Measurements from ENCODE around the gene PASK. TPM values are rescaled to one million over a fixed set of nuclear protein-coding genes. Genes with fewer than 3 reads are reported as not detected.
"Not testable (repeated sequence)": the region's sequence is repeated elsewhere in the genome, so short reads cannot be mapped to it uniquely, and the experiment has no call there.

Gene PASK
- total and polyA plus RNA-seq, 2 donors (not counting 1 experiment from before 2014, with no cell fraction given) = 48.2 to 144 TPM

DNA sequence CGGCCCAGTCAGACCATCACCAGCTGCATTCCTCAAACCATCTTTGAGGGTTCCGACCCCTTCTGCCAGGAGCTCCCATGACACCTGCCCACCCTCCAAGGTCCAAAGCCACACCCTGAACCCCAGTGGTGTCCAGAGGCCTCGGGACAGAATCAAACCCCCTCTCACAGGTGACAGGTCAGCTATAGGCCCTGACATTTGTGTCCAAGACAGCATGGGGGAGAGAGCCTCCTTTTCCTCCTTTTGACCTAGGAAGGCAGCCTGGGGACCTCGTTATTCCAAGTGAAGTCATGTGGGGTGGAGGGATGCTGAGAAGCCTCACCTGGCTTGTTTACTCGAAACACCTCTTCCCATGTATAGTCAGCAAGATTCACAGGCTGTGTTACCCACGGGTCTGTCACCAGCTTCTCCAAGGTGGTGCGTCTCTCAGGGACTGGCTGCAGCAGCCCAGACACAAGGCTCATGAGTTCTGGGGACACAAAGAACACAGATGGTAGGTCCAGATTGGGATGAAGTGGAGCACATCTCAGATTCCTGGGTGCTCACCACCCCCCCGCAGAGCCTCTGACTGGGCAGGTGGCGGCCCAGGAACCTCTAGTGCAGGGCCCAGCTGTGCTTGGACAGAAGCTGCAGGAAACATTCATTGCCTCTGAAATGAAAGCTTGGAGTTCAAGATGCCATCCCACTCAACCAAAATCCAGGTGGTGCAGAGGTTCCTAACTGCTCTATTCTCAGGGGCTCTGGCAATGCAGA lies 42.1 kb downstream of the PASK start:
- Histone ChIP-seq H3K27me3 (replicated peaks in 1 of 4; ENCODE audit: control extremely low read depth in 1 of 4, control insufficient read depth in 3 of 4, insufficient read depth in 4 of 4, low read length in 3 of 4) (no peaks in the 10 kb centered on the region), H3K79me2 (ENCODE audit: control insufficient read depth, insufficient read depth, low read length) (peaks cover 11% of the 10 kb centered on the region), H3K9me3 (ENCODE audit: control extremely low read depth in 1 of 3, control insufficient read depth in 2 of 3, insufficient read depth in 1 of 3, low read length in 2 of 3) (peaks cover 0 to 6% (median 0%) of the 10 kb centered on the region in 3 donors), H2AFZ (ENCODE audit: insufficient read depth, low read depth, low read length, poor library complexity, severe bottlenecking) (no peak overlapping the region), H3K36me3 (replicated peaks in 1 of 2; ENCODE audit: control extremely low read depth in 1 of 2, control insufficient read depth in 1 of 2, extremely low read depth in 1 of 2, insufficient read depth in 2 of 2, low read length in 1 of 2) (peaks cover 0 to 9% of the 10 kb centered on the region in 2 experiments), H4K20me1 (ENCODE audit: control insufficient read depth, insufficient read depth, low read length, poor library complexity, severe bottlenecking) (no peaks in the 10 kb centered on the region), H3K27ac (ENCODE audit: low read length in 2 of 2) (no peak overlapping the region), H3K4me2 (replicated peaks; ENCODE audit: low read depth, low read length, poor library complexity, severe bottlenecking) (no peak overlapping the region), H3K9ac (ENCODE audit: low read length) (no peak overlapping the region), H3K4me3 (ENCODE audit: control extremely low read depth in 1 of 5, extremely low read depth in 1 of 5, insufficient read depth in 1 of 5, low read depth in 2 of 5, low read length in 4 of 5) (no peak overlapping the region), H3K4me1 (ENCODE audit: control insufficient read depth in 2 of 2, insufficient read depth in 2 of 2, low read length in 2 of 2) (peaks cover 43 to 65% of the 10 kb centered on the region in 2 donors)
- no peak overlapping the region for H3K4me3 Mint-ChIP-seq
- POLR2A ChIA-PET = no interaction called here
- no peak for TF ChIP-seq EZH2 (IDR thresholded peaks at IDR 0.05; ENCODE audit: borderline replicate concordance, insufficient read depth, low read depth, low read length, poor library complexity, severe bottlenecking)
- TF ChIP-seq, protein P1, sequence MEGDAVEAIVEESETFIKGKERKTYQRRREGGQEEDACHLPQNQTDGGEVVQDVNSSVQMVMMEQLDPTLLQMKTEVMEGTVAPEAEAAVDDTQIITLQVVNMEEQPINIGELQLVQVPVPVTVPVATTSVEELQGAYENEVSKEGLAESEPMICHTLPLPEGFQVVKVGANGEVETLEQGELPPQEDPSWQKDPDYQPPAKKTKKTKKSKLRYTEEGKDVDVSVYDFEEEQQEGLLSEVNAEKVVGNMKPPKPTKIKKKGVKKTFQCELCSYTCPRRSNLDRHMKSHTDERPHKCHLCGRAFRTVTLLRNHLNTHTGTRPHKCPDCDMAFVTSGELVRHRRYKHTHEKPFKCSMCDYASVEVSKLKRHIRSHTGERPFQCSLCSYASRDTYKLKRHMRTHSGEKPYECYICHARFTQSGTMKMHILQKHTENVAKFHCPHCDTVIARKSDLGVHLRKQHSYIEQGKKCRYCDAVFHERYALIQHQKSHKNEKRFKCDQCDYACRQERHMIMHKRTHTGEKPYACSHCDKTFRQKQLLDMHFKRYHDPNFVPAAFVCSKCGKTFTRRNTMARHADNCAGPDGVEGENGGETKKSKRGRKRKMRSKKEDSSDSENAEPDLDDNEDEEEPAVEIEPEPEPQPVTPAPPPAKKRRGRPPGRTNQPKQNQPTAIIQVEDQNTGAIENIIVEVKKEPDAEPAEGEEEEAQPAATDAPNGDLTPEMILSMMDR (IDR thresholded peaks at IDR 0.05) = no peak
- H3K9me3 Mint-ChIP-seq (ENCODE audit: insufficient read depth) = no peaks in the 10 kb centered on the region
- CTCF ChIA-PET = no interaction called here
- H3K27me3 Mint-ChIP-seq = no peaks in the 10 kb centered on the region
- ATAC-seq (ENCODE audit: low read depth) (no peak), DNase-seq (no peak)
- peaks cover 54% of the 10 kb centered on the region for H3K4me1 Mint-ChIP-seq
- intact Hi-C loops (cut with micrococcal nuclease) = loop anchor here (10.0 kb wide), 1 partner anchor 542 kb away; the partner anchor contains the start of genes DUSP28 and RNPEPL1
- WGBS (ENCODE audit: insufficient coverage) = 87% methylated on average over 5 of the region's 9 CpGs
- H3K27ac Mint-ChIP-seq = peak overlapping the region; percentile 97

DNA sequence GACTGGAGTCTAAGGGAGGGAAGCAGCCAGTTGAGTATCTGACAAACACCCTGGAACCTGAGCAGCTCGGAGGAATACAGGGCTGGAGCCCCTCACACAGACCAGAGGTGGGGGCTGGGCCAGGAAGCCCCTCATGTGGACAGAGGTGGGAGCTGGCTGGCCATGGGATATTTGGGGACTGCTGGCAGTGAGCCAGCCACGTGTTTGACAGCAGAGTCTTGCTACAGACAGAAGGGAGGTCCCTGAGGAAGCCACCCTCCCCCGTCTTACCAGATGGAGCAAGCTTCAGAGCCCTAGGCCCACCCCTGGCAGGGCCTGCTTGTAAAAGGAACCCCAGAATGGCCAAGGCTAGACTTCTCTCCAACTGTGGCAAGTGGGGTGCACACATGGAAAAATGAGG lies 43.6 kb downstream of the PASK start:
- Histone ChIP-seq H3K79me2 (ENCODE audit: control insufficient read depth, insufficient read depth, low read length) (peaks cover 22% of the 10 kb centered on the region), H4K20me1 (ENCODE audit: control insufficient read depth, insufficient read depth, low read length, poor library complexity, severe bottlenecking) (peaks cover 6% of the 10 kb centered on the region), H3K36me3 (replicated peaks in 1 of 2; ENCODE audit: control extremely low read depth in 1 of 2, control insufficient read depth in 1 of 2, extremely low read depth in 1 of 2, insufficient read depth in 2 of 2, low read length in 1 of 2) (peaks cover 0 to 12% of the 10 kb centered on the region in 2 experiments), H3K4me3 (ENCODE audit: control extremely low read depth in 1 of 5, extremely low read depth in 1 of 5, insufficient read depth in 1 of 5, low read depth in 2 of 5, low read length in 4 of 5) (no peak overlapping the region), H3K27me3 (replicated peaks in 1 of 4; ENCODE audit: control extremely low read depth in 1 of 4, control insufficient read depth in 3 of 4, insufficient read depth in 4 of 4, low read length in 3 of 4) (no peaks in the 10 kb centered on the region), H3K9ac (ENCODE audit: low read length) (no peak overlapping the region), H2AFZ (ENCODE audit: insufficient read depth, low read depth, low read length, poor library complexity, severe bottlenecking) (no peak overlapping the region), H3K9me3 (ENCODE audit: control extremely low read depth in 1 of 3, control insufficient read depth in 2 of 3, insufficient read depth in 1 of 3, low read length in 2 of 3) (peaks cover 0 to 6% (median 0%) of the 10 kb centered on the region in 3 donors), H3K4me2 (replicated peaks; ENCODE audit: low read depth, low read length, poor library complexity, severe bottlenecking) (no peak overlapping the region), H3K27ac (ENCODE audit: low read length in 2 of 2) (no peak overlapping the region), H3K4me1 (ENCODE audit: control insufficient read depth in 2 of 2, insufficient read depth in 2 of 2, low read length in 2 of 2) (peaks cover 42 to 59% of the 10 kb centered on the region in 2 donors)
- Mint-ChIP-seq H3K4me1 (peaks cover 46% of the 10 kb centered on the region), H3K4me3 (no peak overlapping the region), H3K9me3 (ENCODE audit: insufficient read depth) (no peaks in the 10 kb centered on the region), H3K27ac (no peak overlapping the region), H3K27me3 (no peaks in the 10 kb centered on the region)
- intact Hi-C loops (cut with micrococcal nuclease) = loop anchor here (10.0 kb wide), 1 partner anchor 541 kb away; the partner anchor contains the start of genes DUSP28 and RNPEPL1
- 65% methylated on average over 3 of the region's 3 CpGs for WGBS (ENCODE audit: insufficient coverage)
- DNase-seq = no peak
- POLR2A ChIA-PET = no interaction called here
- no peak for TF ChIP-seq EZH2 (IDR thresholded peaks at IDR 0.05; ENCODE audit: borderline replicate concordance, insufficient read depth, low read depth, low read length, poor library complexity, severe bottlenecking)
- TF ChIP-seq, protein P1 (IDR thresholded peaks at IDR 0.05) = no peak
- CTCF ChIA-PET = no interaction called here
- no peak for ATAC-seq (ENCODE audit: low read depth)

DNA sequence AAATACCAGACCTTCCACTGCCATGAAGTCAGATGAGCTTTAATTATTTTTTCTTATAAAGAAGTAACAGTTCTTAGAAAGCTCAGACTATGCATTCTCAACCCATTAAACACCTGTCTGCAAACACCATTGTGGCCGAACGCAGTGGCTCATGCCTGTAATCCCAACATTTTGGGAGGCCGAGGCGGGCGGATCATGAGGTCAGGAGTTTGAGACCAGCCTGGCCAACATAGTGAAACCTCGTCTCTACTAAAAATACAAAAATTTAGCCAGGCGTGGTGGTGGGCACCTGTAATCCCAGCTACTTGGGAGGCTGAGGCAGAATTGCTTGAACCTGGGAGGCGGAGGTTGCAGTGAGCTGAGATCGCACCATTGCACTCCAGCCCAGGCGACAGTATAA lies 44.7 kb downstream of the PASK start:
- intact Hi-C loops (cut with micrococcal nuclease) = loop anchor here (5.0 to 10.0 kb wide), 3 partner anchors 62 to 540 kb away; partner anchors contain the start of genes DUSP28, HDLBP, RNPEPL1 and SEPTIN2
- WGBS (ENCODE audit: insufficient coverage) = 100% methylated on average over 3 of the region's 10 CpGs
- H3K27me3 Mint-ChIP-seq = not testable (repeated sequence)

More for the DNA sequence above, 44.7 kb downstream of the PASK start:
- CTCF ChIA-PET; H3K4me2 ChIP-seq (replicated peaks; ENCODE audit: low read depth, low read length, poor library complexity, severe bottlenecking); H3K27me3 ChIP-seq (replicated peaks in 1 of 4; ENCODE audit: control extremely low read depth in 1 of 4, control insufficient read depth in 3 of 4, insufficient read depth in 4 of 4, low read length in 3 of 4); DNase-seq; H3K9ac ChIP-seq (ENCODE audit: low read length); H3K27ac Mint-ChIP-seq; H3K9me3 ChIP-seq (ENCODE audit: control extremely low read depth in 1 of 3, control insufficient read depth in 2 of 3, insufficient read depth in 1 of 3, low read length in 2 of 3); H3K27ac ChIP-seq (ENCODE audit: low read length in 2 of 2); ATAC-seq (ENCODE audit: low read depth); H3K4me3 Mint-ChIP-seq; H3K4me3 ChIP-seq (ENCODE audit: control extremely low read depth in 1 of 5, extremely low read depth in 1 of 5, insufficient read depth in 1 of 5, low read depth in 2 of 5, low read length in 4 of 5); H2AFZ ChIP-seq (ENCODE audit: insufficient read depth, low read depth, low read length, poor library complexity, severe bottlenecking); H3K9me3 Mint-ChIP-seq (ENCODE audit: insufficient read depth): not testable (repeated sequence)
- Histone ChIP-seq H3K36me3 (replicated peaks in 1 of 2; ENCODE audit: control extremely low read depth in 1 of 2, control insufficient read depth in 1 of 2, extremely low read depth in 1 of 2, insufficient read depth in 2 of 2, low read length in 1 of 2) (peaks cover 0 to 15% of the 10 kb centered on the region in 2 experiments), H3K79me2 (ENCODE audit: control insufficient read depth, insufficient read depth, low read length) (peaks cover 32% of the 10 kb centered on the region), H4K20me1 (ENCODE audit: control insufficient read depth, insufficient read depth, low read length, poor library complexity, severe bottlenecking) (peaks cover 15% of the 10 kb centered on the region), H3K4me1 (ENCODE audit: control insufficient read depth in 2 of 2, insufficient read depth in 2 of 2, low read length in 2 of 2) (peaks cover 42 to 59% of the 10 kb centered on the region in 2 donors)
- H3K4me1 Mint-ChIP-seq = peaks cover 46% of the 10 kb centered on the region
- POLR2A ChIA-PET = interaction anchor here (0.6 to 0.7 kb wide), 2 partner anchors 10 to 53 kb away, joined by 4 to 8 read pairs; no protein-coding TSS in a partner anchor

Measured in B cell (primary cell).